HG02943 (cell line): ENCODE results near the gene CYP26C1.

ENCODE experiments used
- ATAC-seq: cut with Tn5 transposase; IDR thresholded peaks from one replicate; pipeline ENCODE4 v1.9.1; 2021; ENCODE audit warnings: mild to moderate bottlenecking, low read depth, moderate library complexity; ENCODE audit not compliant: unreplicated experiment

Gene CYP26C1

DNA sequence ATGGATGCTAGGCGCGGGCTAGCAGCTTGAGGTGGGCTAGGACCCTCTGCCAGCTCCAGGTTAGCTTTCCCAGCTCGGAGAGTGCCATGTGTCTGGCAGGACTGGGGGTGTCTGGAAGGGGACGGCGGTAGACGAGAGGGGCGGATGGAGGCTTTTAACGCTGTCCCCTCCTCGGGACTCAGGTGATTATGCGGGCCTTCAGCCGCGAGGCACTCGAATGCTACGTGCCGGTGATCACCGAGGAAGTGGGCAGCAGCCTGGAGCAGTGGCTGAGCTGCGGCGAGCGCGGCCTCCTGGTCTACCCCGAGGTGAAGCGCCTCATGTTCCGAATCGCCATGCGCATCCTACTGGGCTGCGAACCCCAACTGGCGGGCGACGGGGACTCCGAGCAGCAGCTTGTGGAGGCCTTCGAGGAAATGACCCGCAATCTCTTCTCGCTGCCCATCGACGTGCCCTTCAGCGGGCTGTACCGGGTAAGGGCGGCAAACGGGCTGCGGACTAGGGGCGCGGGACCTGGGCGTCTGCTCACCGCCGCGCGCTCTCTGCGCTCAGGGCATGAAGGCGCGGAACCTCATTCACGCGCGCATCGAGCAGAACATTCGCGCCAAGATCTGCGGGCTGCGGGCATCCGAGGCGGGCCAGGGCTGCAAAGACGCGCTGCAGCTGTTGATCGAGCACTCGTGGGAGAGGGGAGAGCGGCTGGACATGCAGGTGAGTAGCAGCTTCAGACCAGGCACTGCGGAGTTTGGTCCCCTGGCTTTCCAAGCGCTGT lies 14.2 kb downstream of the CYP26C1 start:
- no peak for ATAC-seq

DNA sequence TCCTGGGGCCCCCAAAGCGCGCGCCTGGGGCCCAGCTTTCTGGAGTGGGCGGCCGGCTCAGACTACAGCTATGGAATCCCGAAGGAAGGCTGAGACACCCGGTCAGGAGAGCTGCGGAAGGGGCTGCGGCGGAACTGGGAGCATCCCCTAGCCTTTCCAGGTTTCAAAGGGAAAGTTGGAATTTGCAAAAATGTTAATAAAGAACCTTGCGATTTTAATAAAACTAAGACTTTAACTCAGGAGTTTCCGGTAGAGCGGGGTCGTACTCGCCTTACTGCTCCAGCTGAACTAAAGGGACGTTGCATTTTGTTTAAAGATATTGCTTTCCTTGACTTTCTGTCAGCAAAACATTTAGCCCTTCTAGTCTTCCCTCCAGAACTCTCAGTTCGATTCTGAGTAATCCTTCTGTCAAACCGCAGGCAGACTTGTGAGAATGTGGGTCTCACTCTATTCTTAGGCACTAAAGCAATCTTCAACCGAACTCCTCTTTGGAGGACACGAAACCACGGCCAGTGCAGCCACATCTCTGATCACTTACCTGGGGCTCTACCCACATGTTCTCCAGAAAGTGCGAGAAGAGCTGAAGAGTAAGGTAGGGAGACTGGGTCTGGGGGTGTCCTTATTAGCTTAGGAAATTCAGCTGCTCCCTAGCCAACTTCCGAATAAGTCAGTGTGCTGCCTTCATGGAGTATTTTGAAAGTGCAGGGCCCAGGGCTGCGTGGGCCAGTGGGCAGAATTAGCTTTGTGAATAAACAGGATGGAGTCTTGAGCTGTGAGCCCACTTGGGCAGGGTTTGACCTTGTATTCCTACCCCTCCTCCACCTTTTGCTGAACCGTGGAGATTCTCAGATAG lies 15.0 kb downstream of the CYP26C1 start:
- no peak for ATAC-seq

DNA sequence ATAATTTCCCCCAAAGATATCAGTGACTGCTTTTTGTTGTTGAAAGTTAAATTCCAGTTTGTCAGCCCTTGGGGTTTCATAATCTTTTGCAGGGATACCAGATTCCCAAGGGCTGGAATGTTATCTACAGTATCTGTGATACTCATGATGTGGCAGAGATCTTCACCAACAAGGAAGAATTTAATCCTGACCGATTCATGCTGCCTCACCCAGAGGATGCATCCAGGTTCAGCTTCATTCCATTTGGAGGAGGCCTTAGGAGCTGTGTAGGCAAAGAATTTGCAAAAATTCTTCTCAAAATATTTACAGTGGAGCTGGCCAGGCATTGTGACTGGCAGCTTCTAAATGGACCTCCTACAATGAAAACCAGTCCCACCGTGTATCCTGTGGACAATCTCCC lies 16.3 kb downstream of the CYP26C1 start:
- no peak for ATAC-seq

DNA sequence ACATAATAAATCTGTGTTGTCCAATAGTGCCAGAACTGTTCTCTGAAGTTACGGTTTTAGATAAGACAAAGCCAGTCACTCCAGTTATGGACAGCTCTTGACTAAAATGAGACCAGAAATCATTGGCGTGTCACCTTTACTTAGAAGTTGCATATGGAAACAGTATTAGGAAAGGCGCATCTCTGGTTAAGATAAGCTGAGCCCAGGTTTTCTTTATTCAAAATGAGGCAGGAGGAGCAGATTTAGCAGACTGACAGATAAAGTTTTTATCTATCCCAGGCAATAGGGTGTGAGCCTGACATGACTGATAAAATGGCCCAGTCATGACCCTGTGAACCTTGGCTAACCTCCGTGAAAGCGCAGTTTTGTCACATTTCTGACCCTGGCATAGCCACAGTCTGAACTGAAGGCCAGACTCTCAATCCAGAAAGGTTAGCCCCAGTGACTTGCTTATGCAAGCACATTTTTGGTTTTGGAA lies 17.3 kb downstream of the CYP26C1 start:
- no peak for ATAC-seq

DNA sequence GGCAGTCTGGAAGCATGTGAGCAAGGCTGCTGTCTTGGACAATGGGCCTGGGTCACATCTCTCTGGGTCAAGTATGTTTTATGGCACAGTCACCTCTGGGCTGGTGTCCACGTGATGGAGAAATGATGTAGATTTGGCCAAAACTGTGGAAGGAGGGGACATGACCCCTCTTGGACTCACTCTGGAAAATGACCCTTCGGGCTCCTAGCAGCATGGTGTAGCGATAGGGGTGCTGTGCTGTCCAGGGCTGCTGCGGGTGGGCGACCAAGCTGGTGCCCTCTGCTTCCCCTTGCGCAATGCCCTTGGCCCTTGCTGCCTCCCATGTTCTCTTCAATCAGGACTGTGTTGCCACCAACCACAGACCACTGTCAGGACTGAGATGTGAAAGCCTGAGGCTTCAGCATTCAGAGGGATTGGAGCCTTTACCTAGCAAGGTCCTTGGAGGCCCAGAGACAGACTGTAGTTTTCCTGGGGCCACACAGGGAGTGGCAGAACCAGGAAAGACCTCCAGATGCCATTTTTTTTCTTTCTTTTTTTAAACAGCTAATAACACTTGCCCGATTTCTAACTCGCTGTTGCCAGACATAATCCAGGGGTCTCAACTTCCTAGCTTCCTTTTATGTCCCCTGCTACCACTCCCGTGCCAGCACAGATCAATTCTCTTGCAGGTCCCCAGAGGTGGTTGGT lies 19.2 kb downstream of the CYP26C1 start:
- ATAC-seq = no peak

DNA sequence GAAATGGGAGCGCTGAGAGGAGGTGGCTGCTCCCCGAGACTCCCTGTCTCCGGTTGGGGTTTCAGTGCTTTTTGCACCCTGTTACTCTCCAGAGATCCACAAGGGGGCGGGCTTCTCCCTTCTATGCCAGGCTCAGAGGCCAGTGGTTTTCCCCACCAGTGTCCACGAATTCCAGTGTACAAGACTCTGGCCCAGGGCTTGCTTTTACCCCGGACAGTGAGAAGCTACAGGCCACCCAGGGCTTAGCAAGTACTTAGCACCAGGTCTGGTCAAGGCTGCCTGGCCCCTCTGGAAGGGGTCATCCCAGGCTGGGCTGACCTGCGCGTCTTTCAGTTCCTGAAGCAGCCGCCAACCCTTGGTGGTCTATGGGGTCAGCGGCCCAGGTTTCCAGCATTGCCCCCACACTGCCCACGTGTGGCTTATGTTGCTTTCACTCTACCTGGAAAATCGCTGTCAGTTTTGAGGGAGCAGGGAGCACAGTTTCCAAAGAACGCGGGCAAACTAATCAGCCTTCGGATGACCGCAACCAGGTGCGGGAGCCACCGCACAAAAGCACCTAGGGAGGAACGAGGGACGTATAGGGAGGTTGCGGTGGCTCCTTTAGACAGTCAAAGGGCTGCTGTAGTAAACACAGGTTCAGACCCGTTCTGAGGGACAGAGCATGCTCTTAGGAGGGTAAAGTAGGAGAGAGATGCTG lies 19.9 kb downstream of the CYP26C1 start:
- ATAC-seq = no peak

DNA sequence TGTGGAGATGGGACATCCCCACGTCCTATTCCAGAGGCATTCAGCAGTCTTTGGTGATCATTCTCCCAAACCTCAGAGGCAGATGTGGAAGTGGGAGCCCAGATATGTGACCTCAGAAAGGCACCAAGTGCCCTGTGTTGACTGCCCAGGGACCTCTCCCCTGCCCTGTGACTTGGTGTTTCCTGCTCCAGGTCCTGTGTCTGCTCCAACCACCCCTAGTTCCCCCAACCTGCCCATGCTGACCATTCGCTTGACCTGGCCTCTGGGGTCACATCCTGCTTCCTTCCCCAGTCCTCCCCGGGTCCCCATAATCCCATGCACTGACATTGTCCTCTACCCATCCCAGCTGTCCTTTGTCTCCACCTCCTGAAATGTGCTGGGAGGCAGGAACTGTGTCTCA lies 20.7 kb downstream of the CYP26C1 start:
- no peak for ATAC-seq

DNA sequence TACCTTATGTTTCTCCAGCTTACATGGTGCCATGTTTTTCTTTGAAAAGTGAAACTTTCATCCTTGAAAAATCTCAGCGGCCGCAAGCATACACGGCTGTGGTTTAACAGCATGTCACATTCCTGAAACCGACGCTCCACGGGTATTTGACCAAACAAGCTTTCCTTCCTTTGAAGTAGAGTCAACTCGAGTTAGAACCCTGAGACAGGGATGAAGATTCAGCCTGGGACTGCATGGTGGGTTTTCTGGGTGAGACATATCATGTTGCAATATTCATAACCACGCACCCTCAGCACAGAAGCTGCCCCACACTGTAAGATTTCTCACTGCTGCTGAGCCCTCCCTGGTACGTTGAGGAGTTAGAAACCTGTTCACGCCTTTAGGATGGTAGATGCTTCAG lies 21.2 kb downstream of the CYP26C1 start:
- ATAC-seq = no peak

DNA sequence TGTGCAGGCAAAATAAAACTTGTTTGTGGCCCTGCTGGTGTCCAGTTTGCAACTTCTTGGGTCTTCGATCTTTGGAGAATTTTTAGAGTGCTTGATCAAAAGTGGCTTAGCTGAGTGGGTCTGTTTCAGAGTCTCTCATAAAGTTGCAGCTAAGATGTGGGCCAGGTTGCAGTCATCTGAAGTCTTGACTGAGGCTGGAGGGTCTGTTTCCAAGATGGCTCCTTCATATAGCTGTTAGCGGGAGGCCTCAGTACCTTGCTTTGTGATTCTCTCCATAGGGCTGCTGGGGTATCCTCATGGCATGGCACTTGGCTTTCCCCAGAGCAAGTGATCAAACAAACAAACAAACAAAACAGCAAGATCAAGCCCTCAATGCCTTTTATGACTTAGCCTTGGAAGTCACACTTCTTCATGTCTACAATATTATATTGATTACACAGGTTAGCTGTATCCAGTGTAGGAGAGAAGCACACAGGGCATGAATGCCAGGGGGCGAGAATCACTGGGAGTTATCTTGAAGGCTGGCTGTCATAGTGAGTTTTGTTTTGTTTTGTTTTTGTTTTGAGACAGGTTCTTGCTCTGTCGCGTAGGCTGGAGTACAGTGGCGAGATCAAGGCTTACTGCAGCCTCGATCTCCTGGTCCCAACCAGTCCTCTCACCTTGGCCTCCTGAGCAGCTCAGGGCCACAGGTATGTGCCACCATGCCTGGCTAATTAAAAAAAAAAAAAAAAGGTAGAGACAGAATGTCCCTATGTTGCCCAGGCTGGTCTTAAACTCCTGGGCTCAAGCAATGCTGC lies 23.3 kb downstream of the CYP26C1 start:
- no peak for ATAC-seq

DNA sequence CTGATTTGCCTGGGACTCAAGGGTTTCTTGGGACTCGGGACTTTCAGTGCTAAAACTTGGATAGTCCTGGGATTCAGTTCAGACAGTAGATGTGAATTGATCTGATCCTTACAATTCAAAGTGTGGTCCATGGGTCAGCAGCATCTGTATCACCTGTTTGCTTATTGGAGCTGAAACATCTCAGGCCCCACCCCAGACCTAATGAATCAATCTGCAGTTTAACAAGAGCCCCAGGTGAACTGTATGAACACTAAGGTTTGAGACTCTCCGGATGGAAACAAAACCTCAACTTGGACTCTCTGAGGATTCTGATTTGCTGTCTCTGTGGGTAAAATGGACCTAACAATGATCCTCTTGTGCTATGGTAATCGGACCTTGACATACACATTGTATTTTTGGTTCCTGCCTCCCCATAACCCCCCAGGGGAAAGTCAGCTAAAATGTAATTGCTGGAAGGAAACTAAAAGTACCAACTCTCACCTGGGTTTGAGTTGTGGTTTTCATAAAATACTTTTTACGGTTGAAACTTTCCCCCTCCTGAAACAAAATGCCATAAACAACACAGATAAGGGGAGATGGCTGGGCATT lies 24.8 kb downstream of the CYP26C1 start:
- no peak for ATAC-seq

DNA sequence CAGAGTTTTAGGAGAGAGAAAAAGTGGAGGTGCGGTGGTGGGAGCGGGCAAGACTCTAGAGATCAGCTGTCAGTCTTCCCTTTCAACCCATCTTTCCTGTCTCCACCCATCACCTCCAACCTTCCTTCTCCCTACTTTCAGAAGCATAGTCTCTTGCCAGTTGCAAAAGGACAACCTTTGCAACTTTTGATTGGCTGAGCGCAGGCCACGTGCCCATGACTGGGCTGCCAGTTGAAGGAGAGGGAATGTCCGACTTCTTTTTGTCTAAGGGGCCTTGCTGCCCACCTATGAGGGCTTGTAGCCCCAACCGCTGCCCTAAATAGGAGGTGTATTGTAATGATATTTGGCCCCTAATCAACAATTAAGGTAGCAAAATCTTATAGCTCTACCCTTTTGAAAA lies 25.7 kb downstream of the CYP26C1 start:
- no peak for ATAC-seq

DNA sequence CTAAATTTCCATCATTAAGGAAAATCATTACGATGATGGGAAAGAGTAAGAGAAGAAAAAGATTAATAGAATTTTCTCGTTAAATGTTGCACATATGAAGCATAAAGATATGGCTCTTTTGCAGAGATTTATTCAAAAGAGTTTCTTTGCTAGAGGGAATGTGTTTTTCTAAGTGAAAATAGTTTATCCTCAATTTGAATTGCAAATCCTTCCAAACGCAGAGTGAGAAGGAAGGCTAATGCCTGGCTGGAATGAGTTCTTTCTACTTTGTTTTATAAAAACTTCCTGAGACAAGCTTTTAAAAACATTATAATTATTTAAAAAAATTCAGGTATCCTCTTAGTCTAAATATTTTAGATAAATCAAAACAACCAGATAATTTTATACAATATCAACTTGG lies 27.2 kb downstream of the CYP26C1 start:
- no peak for ATAC-seq

DNA sequence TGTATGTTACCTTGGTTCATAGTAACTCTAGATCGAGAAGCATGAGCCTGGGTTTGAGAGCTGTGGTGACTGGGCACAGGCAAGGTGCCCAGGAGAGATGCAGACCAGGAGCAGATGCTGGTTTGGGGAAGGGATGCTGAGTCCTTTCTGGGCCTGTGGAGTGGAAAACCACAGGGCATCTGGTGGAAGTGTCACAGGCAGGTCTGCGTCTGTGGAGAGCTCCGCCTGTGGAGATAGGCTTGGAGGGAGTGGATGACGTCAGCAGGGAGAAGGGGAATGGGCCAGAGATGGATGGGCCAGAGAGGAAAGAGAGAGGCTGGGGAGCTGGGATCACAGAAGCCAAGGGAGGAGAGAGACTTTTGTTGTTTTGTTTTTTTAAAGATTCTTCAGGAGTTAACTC lies 27.9 kb downstream of the CYP26C1 start:
- no peak for ATAC-seq

DNA sequence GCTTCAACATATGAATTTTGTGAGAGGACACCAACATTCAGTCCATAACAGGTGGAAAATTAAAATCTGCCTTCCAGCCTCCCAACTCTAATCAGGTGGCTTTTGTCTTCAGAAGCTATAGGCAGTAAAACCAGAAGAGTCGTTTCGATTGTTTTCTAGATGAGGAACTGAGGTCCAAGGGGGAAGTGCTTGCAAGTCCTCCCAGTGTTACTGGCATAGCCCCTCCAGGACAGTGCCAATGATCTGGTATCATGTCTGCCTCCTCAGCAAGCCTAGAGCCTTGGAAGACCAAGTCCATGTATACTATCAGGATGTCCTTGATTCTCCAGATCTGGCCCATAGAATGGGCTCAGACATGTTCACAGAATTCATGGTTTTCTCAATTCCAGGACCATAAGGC lies 30.0 kb downstream of the CYP26C1 start:
- no peak for ATAC-seq

DNA sequence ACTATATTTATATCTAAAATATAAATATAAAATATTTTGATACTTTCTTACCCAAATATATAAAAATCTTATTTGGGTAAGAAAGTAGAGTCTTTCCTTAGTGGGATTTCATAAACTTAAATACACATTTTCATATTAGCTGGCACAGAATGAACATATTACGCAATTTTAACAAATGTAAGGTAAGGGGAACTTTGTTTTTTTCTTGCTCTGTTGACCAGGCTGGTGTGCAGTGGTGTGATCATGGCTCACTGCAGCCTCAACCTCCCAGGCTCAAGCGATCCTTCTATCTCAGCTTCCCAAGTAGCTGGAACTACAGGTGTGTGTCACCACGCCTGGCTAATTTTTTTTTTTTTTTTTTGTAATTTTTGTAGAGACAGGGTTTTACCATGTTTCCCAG lies 31.4 kb downstream of the CYP26C1 start:
- ATAC-seq = no peak

DNA sequence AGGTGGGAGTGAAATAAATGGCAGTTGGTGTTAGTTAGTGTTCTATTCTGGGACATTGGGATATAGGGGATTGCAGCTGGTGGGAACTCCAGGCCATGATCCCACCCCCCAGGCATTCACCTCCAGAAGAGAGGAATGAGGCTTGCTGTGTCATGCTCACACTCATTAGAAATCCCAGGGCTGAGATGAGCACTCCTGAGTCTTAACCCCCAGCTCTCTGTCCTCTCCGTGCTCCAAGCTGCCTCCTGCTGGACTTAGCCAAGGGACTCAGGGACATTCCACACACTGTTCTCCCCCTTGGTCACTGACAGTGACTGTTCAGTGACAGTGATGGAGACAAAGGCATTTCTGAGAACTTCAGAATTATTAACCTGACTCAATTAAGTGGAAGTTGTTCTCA lies 34.6 kb downstream of the CYP26C1 start:
- ATAC-seq = no peak

DNA sequence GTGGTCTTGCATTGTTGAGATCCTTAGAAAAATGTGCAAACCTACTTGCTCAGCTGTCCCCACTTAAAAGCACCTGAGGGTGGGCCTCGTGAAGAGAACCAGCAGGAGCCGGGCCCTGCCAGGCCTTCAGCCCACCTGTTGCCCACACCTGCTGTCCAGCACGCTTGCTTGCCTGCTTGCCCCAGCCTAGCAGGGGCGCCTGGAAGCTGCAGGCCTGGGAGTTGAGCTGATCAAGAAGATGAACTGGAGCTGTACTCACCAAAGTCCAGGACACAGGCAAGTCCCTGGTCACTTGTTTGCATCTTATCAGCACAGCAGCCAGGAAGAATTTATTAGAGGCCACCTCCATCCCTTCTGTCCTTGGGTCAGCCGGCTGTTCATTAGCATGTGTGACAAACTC lies 36.3 kb downstream of the CYP26C1 start:
- ATAC-seq = no peak

DNA sequence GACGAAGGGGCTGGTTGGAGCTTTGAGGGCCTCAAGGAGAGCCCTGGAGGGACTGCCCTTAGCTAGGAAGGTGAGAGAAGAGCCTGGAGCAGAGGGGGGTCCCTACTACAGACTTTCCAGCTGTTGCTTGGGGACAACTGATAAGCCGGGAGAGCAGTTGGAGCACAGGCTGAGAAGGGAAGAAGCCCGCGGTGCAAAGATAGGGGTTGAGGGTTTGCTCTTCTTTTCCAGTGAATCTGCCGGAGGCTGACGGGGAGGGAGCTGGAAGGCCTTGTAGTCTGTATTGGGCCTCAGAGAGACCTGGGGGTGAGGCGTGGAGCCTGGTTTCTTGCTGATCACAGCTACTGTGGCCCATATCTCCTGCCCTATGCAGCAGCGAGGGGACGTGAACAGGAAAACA lies 36.8 kb downstream of the CYP26C1 start:
- no peak for ATAC-seq

DNA sequence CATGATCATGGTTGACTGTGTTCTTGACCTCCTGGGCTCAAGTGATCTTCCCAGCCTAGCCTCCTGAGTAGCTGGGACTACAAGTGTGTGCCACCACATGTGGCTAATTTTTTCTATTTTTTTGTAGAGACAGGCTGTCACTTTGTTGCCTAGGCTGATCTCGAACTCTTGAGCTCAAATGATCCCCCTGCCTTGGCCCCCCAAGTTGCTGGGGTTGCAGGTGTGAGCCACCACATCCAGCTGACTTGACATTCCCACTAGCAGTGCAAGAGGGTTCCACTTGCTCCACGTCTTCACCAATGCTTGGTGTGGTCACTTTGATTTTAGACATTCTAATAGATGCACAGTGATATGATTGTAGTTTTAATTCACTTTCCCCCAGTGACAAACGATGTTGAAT lies 38.2 kb downstream of the CYP26C1 start:
- ATAC-seq = no peak

DNA sequence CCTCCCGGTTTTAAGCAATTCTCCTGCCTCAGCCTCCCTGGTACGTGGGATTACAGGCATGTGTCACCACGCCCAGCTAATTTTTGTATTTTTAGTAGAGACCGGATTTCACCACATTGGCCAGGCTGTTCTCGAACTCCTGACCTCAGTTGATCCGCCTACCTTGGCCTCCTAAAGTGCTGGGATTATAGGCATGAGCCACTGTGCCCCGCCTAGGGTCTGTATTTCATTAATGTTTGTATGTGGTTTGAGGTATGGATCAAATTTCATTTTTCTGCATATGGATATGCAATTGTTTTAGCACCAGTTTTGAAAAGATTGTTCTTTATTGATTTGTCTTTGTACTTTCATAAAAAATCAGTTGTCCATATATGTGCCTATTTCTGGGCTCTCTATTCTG lies 39.1 kb downstream of the CYP26C1 start:
- ATAC-seq = no peak
